ENCODE measurements around the gene CCDC85A.

GRCh38 chr2:56333812-56334485 lies 150.2 kb downstream of the CCDC85A start:
- TF ChIP-seq CTCF (IDR thresholded peaks at IDR 0.05) (no peak), POLR2A (IDR thresholded peaks at IDR 0.05) (no peak)
